ENCODE results near the gene LIN7C.
"Not testable (repeated sequence)": the region's sequence is repeated elsewhere in the genome, so short reads cannot be mapped to it uniquely, and the experiment has no call there.

Gene LIN7C

DNA sequence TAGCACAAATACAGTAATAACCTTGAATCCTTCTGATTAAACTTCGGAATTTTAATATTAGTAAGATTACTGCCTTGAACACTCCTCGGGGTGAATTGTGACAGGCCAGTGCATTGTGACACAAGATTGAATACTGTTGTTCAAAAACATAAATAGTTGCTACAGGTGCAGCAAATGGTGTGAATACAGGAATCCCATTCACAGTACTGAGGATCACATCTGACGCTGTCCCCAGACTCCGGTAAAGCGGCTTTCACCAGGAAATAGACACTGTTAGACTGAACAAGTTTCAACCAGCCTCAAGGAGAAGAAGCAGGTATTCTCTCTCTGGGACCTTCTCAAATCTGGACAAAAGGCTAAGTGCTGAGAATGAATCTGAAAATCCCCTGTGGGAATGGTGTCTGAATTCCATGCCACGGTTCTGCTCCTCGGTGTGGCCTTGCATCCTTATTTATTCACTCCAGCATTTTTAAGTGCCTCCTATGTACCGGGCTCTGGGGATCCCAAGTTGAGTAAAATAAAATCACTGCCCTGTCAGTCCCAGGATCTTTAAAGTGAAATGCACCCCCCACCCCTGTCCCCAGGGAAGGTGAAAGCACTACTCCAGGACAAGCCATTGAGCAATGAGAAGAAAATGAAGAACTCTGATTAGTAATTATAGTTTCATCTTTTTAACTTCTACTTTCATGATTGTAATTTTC lies 37.4 kb downstream of the LIN7C start:
- no peak for DNase-seq

DNA sequence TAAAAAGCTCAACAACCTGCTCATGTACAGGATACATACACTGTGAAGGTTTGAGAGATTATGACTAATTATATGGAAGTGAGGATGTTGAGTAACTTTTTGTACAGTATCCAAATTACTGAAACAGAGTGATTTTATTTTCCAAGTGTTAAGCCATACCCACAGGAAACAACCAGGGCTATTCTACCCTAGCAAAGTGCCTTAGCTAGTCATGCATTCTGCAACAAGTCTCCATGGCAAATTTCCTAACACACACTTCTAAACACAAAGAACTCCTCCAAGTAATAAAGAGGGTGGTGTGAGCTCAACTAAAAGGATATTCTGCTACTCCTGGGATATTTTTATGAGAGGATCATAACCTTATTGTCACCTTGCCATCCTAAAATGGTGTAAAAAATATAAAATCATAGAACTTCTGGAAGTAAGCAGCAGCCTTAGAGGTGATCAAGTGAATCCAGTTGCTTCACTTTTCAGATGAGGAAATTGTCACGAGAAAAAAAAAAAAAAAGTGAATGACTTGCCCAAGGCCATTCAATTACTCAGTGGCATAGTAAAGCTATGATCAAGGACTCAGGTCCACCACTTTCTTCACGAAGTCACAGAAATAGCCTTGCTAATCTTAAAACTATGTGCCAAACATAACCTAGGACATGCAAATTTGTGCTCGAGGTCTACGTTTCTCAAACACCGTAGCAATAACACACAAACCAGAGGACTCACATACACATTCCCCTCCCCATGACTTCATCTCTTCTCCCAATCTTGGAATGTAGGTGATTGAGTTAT lies 38.2 kb downstream of the LIN7C start:
- no peak for DNase-seq

DNA sequence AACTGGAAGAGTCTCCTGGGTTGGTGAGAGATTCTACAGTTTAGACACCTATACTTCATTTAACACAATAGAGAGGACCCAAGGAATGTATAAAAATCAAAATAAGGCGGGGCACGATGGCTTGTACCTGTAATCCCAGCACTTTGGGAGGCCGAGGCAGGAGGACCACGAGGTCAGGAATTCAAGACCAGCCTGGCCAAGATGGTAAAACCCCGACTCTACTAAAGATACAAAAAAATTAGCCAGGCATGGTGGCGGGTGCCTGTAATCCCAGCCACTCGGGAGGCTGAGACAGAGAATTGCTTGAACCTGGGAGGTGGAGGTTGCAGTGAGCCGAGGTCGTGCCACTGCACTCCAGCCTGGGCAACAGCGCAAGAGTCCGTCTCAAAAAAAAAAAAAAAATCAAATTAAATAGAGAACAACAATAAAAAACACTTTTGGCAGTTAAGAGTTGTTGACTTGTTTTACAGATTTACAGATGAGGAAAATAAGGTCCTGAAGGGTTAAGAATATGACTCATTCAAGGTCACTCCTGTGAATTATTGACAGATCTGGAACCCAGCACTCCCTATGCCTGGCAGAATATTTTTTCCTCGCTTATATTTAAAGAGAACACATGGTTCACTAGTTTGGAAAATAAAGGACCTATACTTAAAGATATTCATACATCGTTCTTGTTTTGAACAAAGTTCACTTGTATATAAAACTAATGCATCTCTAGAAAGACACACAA lies 39.2 kb downstream of the LIN7C start:
- DNase-seq: no peak

DNA sequence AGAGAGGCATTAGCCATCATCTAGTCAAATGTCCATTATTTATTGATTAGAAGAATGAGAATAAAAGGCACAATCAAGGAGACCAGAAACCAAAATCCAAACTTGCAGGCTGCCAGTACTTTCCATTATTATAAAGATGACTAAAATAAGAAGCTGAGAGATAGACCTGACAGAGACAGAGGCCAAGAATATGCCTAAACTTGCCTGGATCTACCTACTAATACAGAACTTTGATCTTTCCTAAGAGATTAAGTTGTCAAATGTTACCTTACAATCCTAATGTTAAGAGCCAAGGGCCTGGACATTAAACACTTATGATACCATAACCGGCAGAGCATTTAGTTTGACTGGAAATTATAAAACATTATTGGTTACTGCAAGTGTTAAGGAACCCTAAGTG lies 40.2 kb downstream of the LIN7C start:
- DNase-seq: no peak

DNA sequence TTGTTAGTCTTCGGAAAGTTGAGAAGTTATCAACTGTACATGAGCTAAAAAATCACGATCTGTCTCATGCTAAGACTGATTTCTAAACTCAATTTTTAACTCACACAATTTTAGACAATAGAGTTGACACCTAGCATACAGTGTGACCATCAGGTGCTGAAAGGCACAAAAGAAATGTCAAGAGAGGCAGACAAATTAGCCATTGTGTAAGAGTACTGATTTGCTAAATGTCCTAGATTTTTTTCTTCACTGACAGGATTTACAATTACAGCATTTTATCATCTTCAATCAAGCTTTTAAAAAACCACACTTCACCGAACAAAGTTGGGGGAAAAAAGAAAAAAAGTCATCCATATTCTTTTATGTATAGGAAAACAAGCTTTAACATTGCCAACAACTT lies 40.9 kb downstream of the LIN7C start:
- no peak for DNase-seq

DNA sequence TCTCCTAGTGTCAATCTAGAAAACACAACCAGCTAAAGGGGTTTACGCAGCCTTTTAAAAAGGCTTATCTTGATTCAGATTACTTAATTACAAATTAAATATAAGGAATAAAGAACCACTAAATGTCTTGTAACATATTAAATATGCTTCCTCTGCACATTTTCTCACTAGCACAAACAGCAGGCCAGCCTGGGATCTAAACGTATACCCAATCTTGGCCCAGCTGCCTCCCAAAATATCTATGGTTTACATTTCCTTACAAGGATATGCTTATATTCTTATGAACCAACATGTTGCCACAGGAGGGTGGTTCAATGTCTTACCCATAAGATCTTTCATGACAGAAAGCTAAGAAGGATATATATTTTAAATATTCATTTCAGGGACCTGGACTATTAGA lies 41.7 kb downstream of the LIN7C start:
- DNase-seq: no peak

DNA sequence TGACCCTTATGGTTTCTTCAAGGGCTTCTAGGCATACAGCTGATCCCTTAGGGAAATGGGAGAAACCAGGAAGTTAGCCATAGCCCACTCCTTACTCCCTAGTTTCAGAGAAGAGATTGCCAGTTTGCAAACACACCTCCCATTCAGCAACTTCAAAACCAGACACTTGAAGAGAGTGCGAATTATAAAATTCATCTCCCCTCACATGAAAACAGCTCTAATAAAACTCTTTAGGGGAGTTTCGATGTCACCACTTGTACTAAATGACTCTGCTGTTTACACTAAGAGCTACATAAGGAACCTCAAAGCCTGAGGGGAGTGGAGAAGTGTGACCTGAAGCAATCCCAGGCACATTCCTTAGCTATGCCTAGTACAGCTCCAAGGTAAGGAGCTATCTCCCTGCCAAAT lies 42.3 kb downstream of the LIN7C start:
- DNase-seq: no peak

DNA sequence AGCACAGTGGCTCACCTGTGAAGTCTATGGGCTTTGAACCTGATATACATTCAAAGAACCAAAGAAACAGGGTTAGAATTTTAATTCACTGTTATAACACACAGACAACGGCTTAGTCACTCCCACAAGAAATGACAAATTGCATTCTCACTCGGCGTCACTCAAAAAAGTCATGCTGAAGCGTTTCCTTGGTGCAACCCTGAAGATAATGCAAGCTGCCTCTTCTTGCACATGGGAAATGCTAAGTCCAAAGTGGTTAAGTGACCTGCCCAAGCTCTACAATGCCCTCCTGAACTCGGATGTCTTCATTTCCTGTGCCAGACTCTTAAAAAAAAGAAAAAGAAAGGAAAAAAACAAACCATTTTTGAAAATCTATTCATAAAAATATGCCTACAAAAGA lies 44.0 kb downstream of the LIN7C start:
- DNase-seq: no peak

DNA sequence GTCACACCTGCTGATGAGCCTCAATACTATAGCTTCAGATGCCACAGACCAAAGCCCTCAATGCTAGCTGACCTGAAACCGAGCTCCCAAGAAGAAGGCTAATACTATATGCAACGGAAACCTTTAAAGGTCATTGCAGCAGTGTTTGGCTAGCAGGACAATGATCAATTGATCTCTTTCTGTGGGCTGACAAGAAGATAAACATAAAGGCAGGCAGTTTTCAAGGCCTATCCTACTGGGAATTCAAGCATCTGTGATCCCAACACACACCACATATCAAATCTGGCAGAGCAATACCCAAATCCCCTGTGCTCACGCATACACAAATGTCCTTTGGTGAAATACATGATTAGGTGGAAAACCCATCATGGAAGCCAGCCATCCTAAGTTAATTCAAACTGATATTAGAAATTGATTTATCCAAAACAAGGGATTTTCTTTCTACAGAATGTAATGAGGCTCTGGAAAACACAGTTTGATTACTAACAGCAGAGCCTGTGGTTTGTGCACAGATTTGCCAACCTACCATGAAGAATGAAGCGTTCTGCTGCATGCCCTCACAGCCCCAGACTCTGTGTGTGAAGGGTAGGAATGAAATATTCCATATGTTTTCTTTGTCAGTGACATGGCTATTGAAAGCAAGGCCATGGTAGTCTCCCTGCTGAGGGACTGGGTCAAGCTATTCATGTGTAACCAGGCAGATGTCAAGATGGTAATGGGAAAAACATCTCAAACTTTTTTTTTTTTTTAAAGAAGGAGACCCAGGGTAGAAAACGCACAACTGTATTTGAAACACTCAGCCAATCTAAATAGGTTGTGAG lies 46.2 kb downstream of the LIN7C start:
- DNase-seq: no peak

DNA sequence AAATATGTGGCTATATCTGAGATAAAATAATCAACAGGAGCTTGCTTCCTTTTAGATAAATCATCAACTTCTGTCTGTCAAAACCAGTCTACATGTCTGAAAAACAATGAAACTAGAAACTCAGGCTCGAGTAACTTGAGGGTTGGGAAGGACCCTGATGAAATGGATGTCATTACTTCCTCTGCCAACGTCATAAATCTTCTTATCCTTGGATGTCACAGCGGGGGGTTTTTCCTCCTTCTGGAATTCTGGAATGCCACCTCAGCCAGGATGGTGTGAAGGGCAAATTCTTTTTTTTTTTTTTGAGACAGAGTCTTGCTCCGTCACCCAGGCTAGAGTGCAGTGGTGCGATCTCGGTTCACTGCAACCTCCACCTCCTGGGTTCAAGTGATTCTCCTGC lies 47.4 kb downstream of the LIN7C start:
- no peak for DNase-seq

DNA sequence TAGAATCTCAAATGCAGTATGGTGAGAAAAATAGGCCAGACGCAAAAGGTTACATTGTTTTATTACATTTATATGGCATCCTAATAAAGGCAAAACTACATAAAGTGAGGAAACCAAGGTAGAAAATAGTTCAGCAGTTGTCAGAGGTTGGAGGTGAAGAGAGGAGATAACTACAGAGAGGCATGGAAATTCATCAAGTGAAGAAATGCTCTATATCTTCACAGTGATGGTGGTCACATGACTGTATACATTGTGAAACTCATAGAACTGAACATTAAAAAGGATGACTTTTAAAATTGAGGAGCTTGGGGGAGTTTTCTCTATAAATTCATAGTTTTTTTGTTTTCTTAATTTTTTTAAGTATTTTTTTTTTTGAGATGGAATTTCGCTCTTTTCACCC lies 48.4 kb downstream of the LIN7C start:
- DNase-seq: no peak

DNA sequence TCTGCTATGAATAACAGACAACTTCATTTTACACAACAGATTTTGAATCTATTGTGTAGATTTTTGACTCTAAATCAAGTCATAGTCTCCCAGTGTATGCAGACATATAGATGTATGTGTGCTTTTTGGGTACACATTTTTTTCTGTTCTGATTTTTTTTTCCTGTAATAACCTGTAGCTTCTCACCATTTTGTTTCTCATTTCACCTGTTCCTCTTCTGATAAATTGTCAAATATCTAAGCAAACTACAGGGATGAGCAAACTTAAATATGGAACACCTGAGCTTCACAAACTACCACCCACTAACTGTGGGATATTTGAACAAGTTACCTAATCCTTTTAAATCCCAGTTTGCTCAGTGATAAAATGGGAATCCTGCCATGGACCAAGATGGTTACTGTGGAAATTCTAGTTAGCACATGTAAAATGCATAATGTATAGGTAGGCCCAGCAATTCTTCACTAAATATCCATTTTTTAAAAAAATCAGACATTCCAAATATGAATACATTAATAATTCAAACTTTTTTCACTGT lies 49.7 kb downstream of the LIN7C start:
- DNase-seq: no peak

DNA sequence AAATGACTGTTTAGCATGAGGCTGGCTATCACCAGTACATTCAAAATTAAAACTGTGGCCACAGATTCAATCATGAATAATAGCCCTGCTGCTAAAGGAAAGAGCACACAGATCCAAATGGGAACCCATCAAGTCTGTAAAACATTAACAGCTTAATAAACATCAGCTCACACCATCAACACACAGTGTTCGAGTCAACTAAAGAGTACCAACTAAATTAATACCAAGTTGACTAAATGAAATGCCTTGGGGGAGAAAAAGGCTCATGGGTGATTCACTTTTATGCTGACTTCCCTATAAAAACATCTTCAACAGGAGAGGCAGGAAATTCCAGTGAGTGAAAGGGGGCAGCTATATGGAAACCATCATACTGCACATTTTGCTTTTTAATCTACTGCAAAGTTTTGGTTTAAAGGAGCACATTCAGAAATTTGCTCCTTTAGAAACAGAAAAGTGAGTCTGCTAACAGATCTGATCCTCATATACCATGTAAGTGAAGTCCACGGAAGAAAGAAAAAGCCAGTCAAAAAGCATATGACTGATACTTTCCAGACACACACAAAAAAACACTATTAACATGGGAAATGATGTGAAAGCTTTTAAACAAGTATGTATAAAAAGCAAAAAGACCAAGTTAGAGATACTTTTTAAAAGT lies 50.3 kb downstream of the LIN7C start:
- no peak for DNase-seq

DNA sequence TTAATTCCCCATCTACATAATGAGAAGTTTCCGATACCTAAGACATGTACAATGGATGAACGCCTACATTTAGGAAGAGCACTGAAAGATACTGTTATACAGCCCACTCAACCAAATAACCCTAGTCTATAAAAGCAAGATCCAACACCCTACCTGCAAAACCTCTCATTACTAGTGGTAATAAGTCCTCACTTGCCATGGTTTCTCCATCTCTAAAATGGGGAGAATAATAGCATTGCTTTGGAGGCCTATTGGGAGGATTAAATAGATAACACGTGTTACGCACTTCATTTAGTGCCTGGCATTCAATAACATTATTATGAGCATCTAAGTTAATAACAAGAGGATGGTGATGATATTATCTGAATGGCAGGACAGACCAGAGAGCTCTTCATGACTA lies 50.9 kb downstream of the LIN7C start:
- no peak for DNase-seq

DNA sequence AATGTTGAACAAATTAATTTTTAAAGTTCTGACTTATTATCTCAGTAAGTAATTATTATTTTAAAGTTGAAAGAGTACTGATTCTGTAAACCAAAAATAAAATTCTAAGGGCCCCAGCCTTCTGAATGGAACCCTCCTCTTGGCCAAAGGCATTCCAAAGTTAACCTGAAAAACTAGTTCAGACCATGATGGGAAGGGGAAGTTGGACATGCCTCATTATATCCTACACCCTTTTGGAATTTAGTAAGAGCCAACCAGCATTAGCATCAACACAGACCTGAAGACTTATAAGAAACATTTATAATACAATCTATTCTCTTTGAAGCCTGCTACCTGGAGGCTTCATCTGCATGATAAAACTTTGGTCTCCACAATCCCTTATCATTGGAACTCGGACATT lies 52.9 kb downstream of the LIN7C start:
- DNase-seq: no peak

DNA sequence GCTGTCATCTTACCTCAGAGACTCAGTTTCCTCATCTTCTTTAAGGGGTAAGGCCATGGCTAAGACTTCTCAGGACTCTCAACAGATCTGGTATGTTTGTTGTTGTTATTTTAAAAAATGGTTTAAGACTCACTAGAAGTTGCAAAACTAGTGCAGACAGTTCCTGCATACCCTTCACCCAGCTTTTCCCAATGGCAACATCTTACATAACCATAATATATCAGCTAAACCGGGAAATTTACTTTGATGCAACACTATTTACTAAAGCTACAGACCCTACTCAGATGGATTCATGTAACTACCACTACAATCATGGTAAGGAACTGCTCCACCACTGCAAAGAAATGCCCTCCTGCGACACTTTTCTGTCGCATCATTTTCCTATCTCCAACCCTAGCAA lies 54.4 kb downstream of the LIN7C start:
- DNase-seq: no peak

DNA sequence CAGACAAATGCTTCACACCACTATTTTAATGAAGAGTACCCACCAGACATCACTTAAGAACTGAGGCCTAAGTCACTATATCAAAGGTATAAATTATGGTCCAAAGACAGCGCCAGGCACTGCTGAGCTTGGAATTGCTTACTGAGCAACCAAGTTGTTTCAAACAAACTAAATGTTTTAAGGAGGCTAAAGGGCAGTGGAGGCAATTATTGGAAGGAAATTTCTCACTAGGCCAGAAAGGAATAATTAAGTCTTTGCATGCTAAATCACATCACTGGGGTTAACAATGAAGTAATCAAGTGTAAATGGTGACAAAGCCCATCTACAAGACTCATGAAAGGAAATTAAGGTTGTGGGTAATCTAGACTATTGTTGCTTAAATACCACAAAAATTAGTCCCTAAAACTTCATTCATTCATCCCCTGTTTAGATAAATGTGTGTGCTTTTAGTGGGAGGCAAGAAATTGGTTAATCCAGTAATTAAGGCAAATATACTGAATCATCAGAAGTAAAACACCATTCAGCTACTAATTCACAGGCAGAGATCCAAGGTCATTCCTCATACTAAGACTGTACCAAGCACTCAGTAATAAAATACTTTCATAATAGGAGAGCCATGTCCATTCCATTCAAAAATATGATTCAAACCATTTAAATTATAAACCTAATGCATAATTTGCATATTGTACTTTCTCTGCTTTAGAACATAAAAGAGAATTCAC lies 55.2 kb downstream of the LIN7C start:
- DNase-seq: no peak

DNA sequence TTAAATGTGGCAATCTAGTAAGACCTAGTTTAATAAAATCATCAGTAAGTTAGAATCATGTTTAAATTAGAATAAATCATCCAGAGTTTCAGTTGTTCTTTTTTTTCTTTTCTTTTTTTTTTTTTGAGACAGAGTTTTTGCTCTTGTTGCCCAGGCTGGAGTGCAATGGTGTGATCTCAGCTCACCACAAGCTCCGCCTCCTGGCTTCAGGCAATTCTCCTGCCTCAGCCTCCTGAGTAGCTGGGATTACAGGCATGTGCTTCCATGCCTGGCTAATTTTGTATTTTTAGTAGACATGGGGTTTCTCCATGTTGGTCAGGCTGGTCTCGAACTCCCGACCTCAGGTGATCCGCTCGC lies 58.4 kb downstream of the LIN7C start:
- DNase-seq: not testable (repeated sequence)

DNA sequence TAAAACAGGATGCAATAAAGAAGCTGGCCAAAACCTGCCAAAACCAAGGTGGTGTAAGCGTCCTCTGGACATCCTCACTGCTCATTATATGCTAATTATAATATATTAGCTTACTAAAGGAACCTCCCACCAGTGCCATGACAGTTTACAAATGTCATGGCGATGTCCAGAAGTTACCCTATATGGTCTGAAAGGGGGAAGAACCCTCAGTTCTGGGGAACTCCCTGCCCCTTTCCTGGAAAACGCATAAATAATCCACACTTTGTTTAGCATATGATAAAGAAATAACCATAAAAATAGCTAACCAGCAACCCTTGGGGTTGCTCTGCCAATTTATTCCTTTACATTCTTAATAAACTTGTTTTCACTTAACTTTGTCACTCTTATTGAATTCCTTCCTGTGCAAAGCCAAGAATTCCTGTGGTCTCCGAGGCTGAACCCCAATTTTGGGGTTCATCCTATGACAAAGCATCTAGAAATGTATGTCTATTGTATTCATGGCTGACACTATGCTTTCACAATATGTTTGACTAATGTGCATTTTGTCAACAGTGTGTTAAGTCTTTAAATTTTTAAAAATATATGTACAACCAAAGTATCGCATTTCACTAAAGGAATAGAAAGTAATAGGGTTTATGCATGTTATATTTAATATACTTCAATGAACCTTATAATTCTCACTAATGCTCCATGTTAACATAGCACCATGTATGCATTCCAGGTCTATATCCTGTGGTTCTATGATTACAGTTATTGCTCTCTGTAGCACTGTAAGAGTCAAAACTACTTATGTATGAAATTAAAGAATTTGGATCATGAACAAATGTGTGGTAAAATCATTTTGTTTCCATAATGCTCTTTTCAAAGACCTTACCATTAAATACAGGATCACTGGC lies 59.0 kb downstream of the LIN7C start:
- DNase-seq: no peak

DNA sequence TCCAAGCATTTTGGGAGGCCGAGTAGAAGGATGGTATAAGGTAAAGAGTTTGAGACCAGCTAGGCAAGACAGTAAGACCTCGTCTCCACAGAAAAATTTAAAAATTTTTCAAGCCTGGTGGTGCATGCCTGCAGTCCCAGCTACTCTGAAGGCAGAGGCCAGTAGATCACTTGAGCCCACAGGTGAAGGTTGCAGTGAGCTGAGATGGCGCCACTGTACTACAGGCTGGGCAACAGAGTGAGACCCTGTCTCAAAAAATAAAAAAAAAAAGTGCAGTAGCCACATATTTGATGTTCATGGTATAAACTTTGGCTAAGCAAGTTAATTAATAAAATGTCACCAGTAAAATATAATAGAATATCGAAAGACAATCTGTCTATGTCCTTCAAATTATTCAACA lies 60.9 kb downstream of the LIN7C start:
- no peak for DNase-seq

DNA sequence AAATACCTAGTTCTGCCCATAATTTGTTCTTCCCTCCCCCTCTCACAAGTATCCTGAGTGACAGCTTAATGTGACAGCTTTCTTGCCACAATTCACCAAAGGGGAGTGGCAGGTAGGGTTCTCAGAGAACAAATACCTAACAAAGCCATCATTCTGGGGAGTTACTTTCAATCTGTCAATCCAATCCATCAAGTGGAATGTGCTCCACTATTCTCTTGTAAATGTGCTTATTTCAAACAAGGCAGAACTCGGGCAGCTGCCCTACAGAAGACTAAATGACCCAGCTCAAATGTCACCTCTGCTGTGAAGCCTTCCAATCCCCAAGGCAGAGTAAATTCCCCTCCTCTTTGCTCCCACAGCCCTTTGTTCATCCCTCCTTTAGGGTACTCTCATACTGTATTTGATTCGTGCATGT lies 61.8 kb downstream of the LIN7C start:
- no peak for DNase-seq

All from CD4-positive, alpha-beta T cell treated with Interleukin-1 beta for 1 hour (primary cell).